HepG2 (cell line): Measurements from ENCODE around the gene DGCR2. TPM values are rescaled to one million over a fixed set of nuclear protein-coding genes. Genes with fewer than 3 reads are reported as not detected.

Source experiments
- ATAC-seq: fragments of 200-7000 bp; cut with Tn5 transposase; 3 replicates; pipeline ENCODE4 v1.9.1; 2020; ENCODE audit warnings: mild to moderate bottlenecking, moderate library complexity
- BruUV-seq: library from RNA; stranded (reverse); fragments of 400-500 nt; replicated peaks from 2 replicates; lab custom pipeline; 2021; lab: Mats Ljungman, UMichigan
- CTCF ChIA-PET: fragments of 300-600 bp; formaldehyde crosslinking; extraction: SDS; loops from one replicate; lab custom pipeline; 2021; ENCODE audit warnings: low total read pairs, inconsistent platforms, low intra/inter-chr PET ratio; lab: Yijun Ruan, JAX
- POLR2A ChIA-PET: fragments of 350-600 bp; sonication (Branson Sonifier 250); formaldehyde crosslinking; loops from one replicate; lab custom pipeline; 2020; ENCODE audit warnings: antibody characterized with exemption, inconsistent platforms; lab: Yijun Ruan, JAX
- DNase-seq: peaks from one replicate; pipeline ENCODE4 v3.0.0-alpha.2; 2015; ENCODE audit warnings: low spot score
- FAIRE-seq: peaks from 3 replicates; lab custom pipeline; 2011; peaks lifted over from hg19 to GRCh38; lab: Jason Lieb, UNC
- H2AFZ ChIP-seq: one replicate; pipeline ENCODE4 v1.6.1; 2011; ENCODE audit warnings: low read length, inconsistent platforms
- H3K27ac ChIP-seq: fragments of 300-600 bp; 3 replicates; pipeline ENCODE4 v1.8.0; 2011; ENCODE audit warnings: mixed run types, mild to moderate bottlenecking, mixed read lengths, low read length, inconsistent platforms; ENCODE audit not compliant: insufficient read depth; ENCODE audit errors: extremely low read length
- H3K27me3 ChIP-seq, 2 experiments: fragments of 200-600 bp in 1 of 2; 2 replicates in 1 of 2; 3 replicates in 1 of 2; pipeline versions ENCODE4 v1.6.0 to v1.8.0; 2011; ENCODE audit warnings: low read length in 2 of 2, mild to moderate bottlenecking in 2 of 2, moderate library complexity in 2 of 2, inconsistent platforms in 1 of 2; ENCODE audit not compliant: insufficient read depth in 2 of 2, control insufficient read depth in 1 of 2
- H3K36me3 ChIP-seq, 2 experiments: fragments of 200-600 bp in 1 of 2; replicated peaks in 1 of 2; 2 replicates in 1 of 2; 3 replicates in 1 of 2; pipeline versions ENCODE4 v1.5.1 to v1.8.0; 2011; ENCODE audit warnings: low read length in 2 of 2, inconsistent platforms in 1 of 2; ENCODE audit not compliant: insufficient read depth in 2 of 2, control insufficient read depth in 1 of 2
- H3K4me1 ChIP-seq: 2 replicates; pipeline ENCODE4 v1.5.1; 2012; ENCODE audit warnings: low read length, inconsistent platforms; ENCODE audit not compliant: insufficient read depth
- H3K4me2 ChIP-seq: 2 replicates; pipeline ENCODE4 v1.6.0; 2011; ENCODE audit warnings: low read depth, low read length, inconsistent platforms
- H3K4me3 ChIP-seq, 3 experiments: fragments of 200-600 bp in 1 of 3; sonication (generic), shearing (Covaris generic) in 1 of 3; replicated peaks in 1 of 3; 2 replicates each; pipeline ENCODE4 v1.5.1; 2011 to 2016; ENCODE audit warnings: low read length in 3 of 3, inconsistent platforms in 2 of 3, low read depth in 2 of 3, mild to moderate bottlenecking in 2 of 3, control low read depth in 1 of 3, mixed read lengths in 1 of 3; ENCODE audit not compliant: insufficient read depth in 1 of 3
- H3K79me2 ChIP-seq: one replicate; pipeline ENCODE4 v1.6.1; 2011; ENCODE audit warnings: low read length, inconsistent platforms; ENCODE audit not compliant: insufficient read depth
- H3K9ac ChIP-seq: 2 replicates; pipeline ENCODE4 v1.6.0; 2011; ENCODE audit warnings: mild to moderate bottlenecking, low read depth, low read length, inconsistent platforms; ENCODE audit not compliant: insufficient read depth
- H3K9me3 ChIP-seq: 2 replicates; pipeline ENCODE4 v1.5.1; 2012; ENCODE audit warnings: mild to moderate bottlenecking, low read length
- H4K20me1 ChIP-seq: 2 replicates; pipeline ENCODE4 v1.6.0; 2011; ENCODE audit warnings: inconsistent platforms, mild to moderate bottlenecking, low read length, moderate library complexity; ENCODE audit not compliant: insufficient read depth
- BORCS8-MEF2B ChIP-seq: sonication (generic); formaldehyde crosslinking; IDR thresholded peaks from 2 replicates; pipeline ENCODE4 v1.8.0; 2022; ENCODE audit warnings: mild to moderate bottlenecking, missing genetic modification reagents
- CSRNP2 ChIP-seq: sonication (generic); formaldehyde crosslinking; conservative IDR thresholded peaks from 2 replicates; pipeline ENCODE4 v1.8.0; 2022; ENCODE audit warnings: low read depth, missing genetic modification reagents
- ESRRA ChIP-seq: sonication (generic); formaldehyde crosslinking; IDR thresholded peaks from 2 replicates; pipeline ENCODE4 v1.5.1; 2020; ENCODE audit warnings: mild to moderate bottlenecking, low read depth, missing genetic modification reagents
- FOXA1 ChIP-seq, 2 experiments: fragments of 450-650 bp in 1 of 2; sonication (generic) in 1 of 2; formaldehyde crosslinking in 1 of 2; IDR thresholded peaks; 2 replicates each; pipeline versions ENCODE4 v1.4.0 to v1.6.1; 2016 to 2020; ENCODE audit warnings: missing genetic modification reagents in 1 of 2
- KDM1A ChIP-seq: IDR thresholded peaks from 2 replicates; pipeline ENCODE4 v1.6.1; 2016; ENCODE audit warnings: missing compliant biosample characterization
- NFE2L2 ChIP-seq: fragments of 150-350 bp; IDR thresholded peaks from 2 replicates; pipeline ENCODE4 v1.6.1; 2014; ENCODE audit warnings: low read length
- PBX2 ChIP-seq: IDR thresholded peaks from 2 replicates; pipeline ENCODE4 v1.6.1; 2016; ENCODE audit warnings: control low read depth
- ZNF362 ChIP-seq: sonication (generic); formaldehyde crosslinking; IDR thresholded peaks from 2 replicates; pipeline ENCODE4 v1.4.0; 2020; ENCODE audit warnings: missing genetic modification reagents, mild to moderate bottlenecking, borderline replicate concordance
- ZNF383 ChIP-seq: sonication (generic); formaldehyde crosslinking; IDR thresholded peaks from 2 replicates; pipeline ENCODE4 v1.4.0; 2020; ENCODE audit warnings: missing genetic modification reagents, mild to moderate bottlenecking, borderline replicate concordance
- ZNF577 ChIP-seq: sonication (generic); formaldehyde crosslinking; IDR thresholded peaks from 2 replicates; pipeline ENCODE4 v1.4.0; 2020; ENCODE audit warnings: mild to moderate bottlenecking, low read depth, missing genetic modification reagents, borderline replicate concordance
- WGBS: methylation state at CpG from one replicate; pipeline ENCODE4 v1.1.6; 2017; ENCODE audit warnings: low lambda C conversion rate; 5-methylcytosine and 5-hydroxymethylcytosine counted together
- in situ Hi-C: cut with HindIII; loops from 2 replicates; pipeline ENCODE4 v1.10.0; 2017; ENCODE audit warnings: low pct_unique_long_range_greater_than_20kb; ENCODE audit not compliant: extremely low pct_ligation_motif_present
- intact Hi-C: fragments of 100-400 bp; cut with micrococcal nuclease; formaldehyde crosslinking; loops from one replicate; pipeline ENCODE4 v1.10.0; 2022; ENCODE audit not compliant: unreplicated experiment
- polyA plus RNA-seq, 8 experiments: library from polyadenylated mRNA; depleted of rRNA in 3 of 8; stranded (reverse) in 7 of 8; unstranded in 1 of 8; fragments of >200 nt; fragmentation: Illumina TruSeq in 4 of 8; extraction: Trizol in 4 of 8; gene quantifications; 2 replicates each; pipeline versions ENCODE4 v1.2.1 to v1.2.3, GENCODE V29; 2011 to 2016; ENCODE audit warnings: low read depth in 4 of 8, missing spikeins in 1 of 8, mixed read lengths in 1 of 8; ENCODE audit not compliant: insufficient read depth in 1 of 8
- total RNA-seq, 5 experiments: library from RNA; depleted of rRNA; stranded (reverse); fragments of >200 nt; fragmentation: Illumina TruSeq; extraction: Trizol; gene quantifications; 2 replicates each; pipeline ENCODE4 v1.2.3, GENCODE V29; 2016; ENCODE audit warnings: low read depth in 1 of 5

Gene DGCR2
- total and polyA plus RNA-seq, 2 of the 13 experiments (the other 11 are each of a cell fraction or from before 2014, with no cell fraction given), result 23.1 to 35.3 TPM

GRCh38 chr22:19045094-19045493 is 77.1 kb downstream of the DGCR2 start (continued):
- no peak for TF ChIP-seq ZNF362
- TF ChIP-seq, all 625 proteins: peak for 0

- no peak overlapping the region for H3K4me2 ChIP-seq
- no peaks in the 10 kb centered on the region for H3K27me3 ChIP-seq
- H3K27ac ChIP-seq, result no peak overlapping the region
- no peak overlapping the region for H2AFZ ChIP-seq
- no peak overlapping the region for H3K4me3 ChIP-seq
- in situ Hi-C loops (no loop called here), intact Hi-C loops (no loop called here)
- H3K36me3 ChIP-seq, result peaks cover 50 to 92% of the 10 kb centered on the region in 2 experiments
- no peak for DNase-seq
- H3K79me2 ChIP-seq, result no peaks in the 10 kb centered on the region
- FAIRE-seq, result no peak
- TF ChIP-seq ZNF383 (CRISPR knock-in tag) (no peak), NFE2L2 (no peak), PBX2 (no peak), FOXA1 (IDR thresholded peaks at IDR 0.05) (no peak), FOXA1 (CRISPR knock-in tag; IDR thresholded peaks at IDR 0.05) (no peak), CSRNP2 (no peak), ESRRA (CRISPR knock-in tag) (no peak), ZNF577 (CRISPR knock-in tag) (no peak), KDM1A (CRISPR knock-in tag) (no peak), BORCS8-MEF2B (CRISPR knock-in tag) (no peak)
- 88% methylated on average over 3 of the region's 6 CpGs for WGBS
- ATAC-seq, result no peak
- no TSS peak for BruUV-seq
- H4K20me1 ChIP-seq, result no peaks in the 10 kb centered on the region
- no peaks in the 10 kb centered on the region for H3K4me1 ChIP-seq
- H3K9me3 ChIP-seq, result no peaks in the 10 kb centered on the region
- POLR2A ChIA-PET, result no interaction called here
- H3K9ac ChIP-seq, result no peak overlapping the region
- CTCF ChIA-PET, result no interaction called here
Measured at GRCh38 chr22:19044381-19044780, 77.8 kb downstream of the DGCR2 start.
